IPS DF 6.9 (cell line): Measurements from ENCODE around the gene TRIM17.

ENCODE experiments used
- DNase-seq: peaks from one replicate; pipeline ENCODE4 v3.0.0-alpha.2; 2013; ENCODE audit warnings: low read depth, low spot score
- H3K27ac ChIP-seq: one replicate; pipeline ENCODE4 v1.5.1; 2013; ENCODE audit warnings: low read length, control low read depth
- H3K27me3 ChIP-seq: 2 replicates; pipeline ENCODE4 v1.6.1; 2013; ENCODE audit warnings: mild to moderate bottlenecking, low read length; ENCODE audit not compliant: control insufficient read depth, insufficient read depth
- H3K36me3 ChIP-seq: 2 replicates; pipeline ENCODE4 v1.6.1; 2013; ENCODE audit warnings: low read length; ENCODE audit not compliant: control insufficient read depth, insufficient read depth
- H3K4me1 ChIP-seq: 2 replicates; pipeline ENCODE4 v1.6.1; 2013; ENCODE audit warnings: low read length; ENCODE audit not compliant: control insufficient read depth, insufficient read depth
- H3K4me3 ChIP-seq: 2 replicates; pipeline ENCODE4 v1.5.1; 2013; ENCODE audit warnings: mild to moderate bottlenecking, low read length
- H3K9me3 ChIP-seq: 2 replicates; pipeline ENCODE4 v1.6.1; 2013; ENCODE audit warnings: low read length, inconsistent platforms; ENCODE audit not compliant: control insufficient read depth, insufficient read depth
- WGBS: extraction: QIAGEN DNeasy Blood & Tissue Kit; methylation state at CpG from one replicate; pipeline ENCODE4 v1.1.7; 2013; ENCODE audit warnings: mixed read lengths, missing lambda C conversion rate; ENCODE audit not compliant: insufficient read length, insufficient coverage; 5-methylcytosine and 5-hydroxymethylcytosine counted together

Gene TRIM17, protein sequence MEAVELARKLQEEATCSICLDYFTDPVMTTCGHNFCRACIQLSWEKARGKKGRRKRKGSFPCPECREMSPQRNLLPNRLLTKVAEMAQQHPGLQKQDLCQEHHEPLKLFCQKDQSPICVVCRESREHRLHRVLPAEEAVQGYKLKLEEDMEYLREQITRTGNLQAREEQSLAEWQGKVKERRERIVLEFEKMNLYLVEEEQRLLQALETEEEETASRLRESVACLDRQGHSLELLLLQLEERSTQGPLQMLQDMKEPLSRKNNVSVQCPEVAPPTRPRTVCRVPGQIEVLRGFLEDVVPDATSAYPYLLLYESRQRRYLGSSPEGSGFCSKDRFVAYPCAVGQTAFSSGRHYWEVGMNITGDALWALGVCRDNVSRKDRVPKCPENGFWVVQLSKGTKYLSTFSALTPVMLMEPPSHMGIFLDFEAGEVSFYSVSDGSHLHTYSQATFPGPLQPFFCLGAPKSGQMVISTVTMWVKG

DNA sequence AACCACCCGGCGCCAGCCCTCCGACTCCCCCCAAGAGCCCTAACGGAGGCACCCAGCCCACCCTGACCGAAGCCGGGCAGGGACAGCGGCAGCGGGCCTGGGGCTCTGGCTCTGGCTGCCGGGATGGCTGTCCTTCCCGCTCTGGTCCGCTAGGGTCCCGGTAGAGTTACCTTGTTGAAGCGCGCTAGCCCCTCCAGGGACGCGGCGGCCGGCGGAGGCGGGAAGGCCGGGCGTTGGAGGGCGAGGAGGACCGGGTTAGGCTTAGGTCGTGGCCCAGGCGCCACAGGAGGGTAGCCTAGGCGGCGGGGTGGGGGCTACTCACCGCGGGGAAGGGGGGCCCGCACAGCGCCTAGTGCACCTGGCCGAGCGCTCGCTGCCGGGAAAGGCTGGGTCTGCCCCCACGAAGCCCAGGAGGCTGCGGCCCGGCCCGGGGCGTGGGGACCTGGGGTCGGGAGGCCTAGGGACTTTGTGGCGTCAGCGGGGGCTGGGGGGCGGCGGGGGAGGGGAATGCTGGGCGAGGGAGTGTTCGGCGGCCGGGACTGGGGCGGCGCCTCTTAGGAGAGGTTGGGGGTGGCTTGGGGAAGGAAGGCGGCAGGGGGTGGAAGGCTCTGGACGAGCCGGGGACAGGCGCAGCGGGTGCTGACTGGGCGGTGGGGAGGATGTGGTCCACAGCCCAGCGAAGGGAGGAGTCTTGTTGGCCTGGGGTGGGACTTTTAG is at the start of gene TRIM17:
Gene TRIM17, minus strand, starts transcription at position 645 of the 717 bp plus-strand sequence. CDS start 1,789 bp downstream, outside the sequence.
- no peak within 1 kb of the TSS for H3K27ac ChIP-seq
- no CpG with 5 or more reads among the region's 59 CpGs for WGBS
- H3K36me3 ChIP-seq, result no peaks in the 10 kb centered on the region
- H3K27me3 ChIP-seq, result peaks cover 16% of the 10 kb centered on the region; the same call in 1 of the 2 replicates
- H3K4me3 ChIP-seq, result peak within 1 kb of the TSS; percentile 33; the same call in 1 of the 2 replicates
- no peaks in the 10 kb centered on the region for H3K9me3 ChIP-seq
- peak; percentile 43 for DNase-seq
- H3K4me1 ChIP-seq, result peaks cover 4% of the 10 kb centered on the region

DNA sequence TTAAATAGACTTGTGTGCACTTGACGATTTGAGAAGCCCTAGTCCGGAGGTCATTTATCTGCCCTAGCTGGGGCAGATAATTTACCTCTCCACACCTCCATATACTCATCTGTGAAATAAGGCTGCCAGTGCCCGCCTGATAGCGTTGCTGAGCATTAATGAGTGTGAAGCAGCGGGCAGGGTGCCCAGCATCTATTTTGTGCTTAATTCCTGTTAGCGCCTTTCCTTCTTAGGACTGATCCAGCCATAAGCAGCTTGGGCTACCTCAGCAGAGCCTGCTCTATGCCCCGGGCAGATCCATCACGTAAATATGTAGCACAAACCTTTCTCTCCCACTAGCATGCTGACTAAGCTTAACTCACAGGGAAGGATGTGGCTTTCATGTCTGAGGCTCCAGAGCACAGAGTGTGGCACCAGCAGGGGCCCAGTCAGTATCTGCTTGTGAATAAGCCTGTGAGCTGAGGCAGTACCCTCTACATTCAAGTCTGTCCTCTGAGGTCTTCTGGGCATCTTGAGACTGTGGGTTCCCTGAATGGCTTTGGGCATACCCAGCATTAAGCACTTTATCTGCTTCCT is 49.0 kb upstream of the TRIM17 start:
- no peak overlapping the region for H3K4me3 ChIP-seq
- no peak for DNase-seq
- no peaks in the 10 kb centered on the region for H3K36me3 ChIP-seq
- peaks cover 8% of the 10 kb centered on the region for H3K27me3 ChIP-seq
- no peak overlapping the region for H3K27ac ChIP-seq
- H3K4me1 ChIP-seq, result peaks cover 6% of the 10 kb centered on the region
- H3K9me3 ChIP-seq, result no peaks in the 10 kb centered on the region
- no CpG with 5 or more reads among the region's 8 CpGs for WGBS

DNA sequence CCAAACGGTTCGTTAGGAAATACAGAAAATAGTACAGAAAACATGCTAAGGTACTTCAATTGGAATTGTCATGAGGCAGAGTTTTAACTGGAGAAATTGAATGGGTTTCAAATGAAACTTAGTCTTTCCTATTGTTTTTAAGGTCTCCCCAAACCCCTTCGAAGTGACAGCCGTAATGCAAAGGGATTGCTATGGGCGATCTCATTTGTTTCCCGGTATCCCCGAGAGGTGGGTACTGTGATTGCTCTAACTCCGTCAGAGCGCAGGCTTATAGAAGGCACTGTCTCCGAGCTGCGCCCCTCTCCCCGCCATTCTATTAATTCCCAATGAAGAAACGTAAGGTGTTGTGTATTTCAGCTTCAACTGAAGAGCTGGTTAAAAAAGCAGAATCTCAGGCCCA is 48.5 kb upstream of the TRIM17 start:
- WGBS, result no CpG with 5 or more reads among the region's 13 CpGs
- Histone ChIP-seq H3K4me1 (peaks cover 5% of the 10 kb centered on the region; the same call in 1 of the 2 replicates), H3K27me3 (peaks cover 8% of the 10 kb centered on the region), H3K36me3 (no peaks in the 10 kb centered on the region), H3K4me3 (no peak overlapping the region), H3K9me3 (no peaks in the 10 kb centered on the region), H3K27ac (no peak overlapping the region)
- DNase-seq, result no peak

DNA sequence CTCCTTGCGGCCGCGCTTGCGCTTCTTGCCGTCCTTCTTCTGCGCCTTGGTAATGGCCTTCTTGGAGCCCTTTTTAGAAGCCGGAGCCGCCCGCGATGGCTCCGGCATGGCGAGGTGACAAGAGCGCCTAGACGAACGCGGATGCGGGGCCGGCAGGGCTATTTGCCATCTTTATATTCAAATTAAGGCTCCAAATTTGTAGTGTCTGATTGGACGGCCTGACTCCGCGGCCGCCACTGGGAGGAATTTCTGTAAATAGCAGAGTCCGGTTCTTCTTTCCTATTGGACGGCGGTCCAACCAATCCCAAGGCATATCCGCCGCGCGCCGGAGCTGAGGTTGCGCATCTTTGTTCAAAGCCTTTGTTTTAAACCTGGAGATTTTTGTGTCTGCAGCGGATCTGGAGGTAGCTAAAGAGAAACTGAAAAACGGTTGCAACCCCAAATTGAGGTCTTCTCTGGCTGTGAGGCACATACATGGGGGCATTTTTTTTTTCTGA is 47.9 kb upstream of the TRIM17 start:
- DNase-seq, result no peak
- H3K27ac ChIP-seq, result no peak overlapping the region
- no peaks in the 10 kb centered on the region for H3K9me3 ChIP-seq
- peaks cover 8% of the 10 kb centered on the region for H3K27me3 ChIP-seq
- peaks cover 5% of the 10 kb centered on the region; the same call in 1 of the 2 replicates for H3K4me1 ChIP-seq
- no peaks in the 10 kb centered on the region for H3K36me3 ChIP-seq
- H3K4me3 ChIP-seq, result no peak overlapping the region
- no CpG with 5 or more reads among the region's 33 CpGs for WGBS

DNA sequence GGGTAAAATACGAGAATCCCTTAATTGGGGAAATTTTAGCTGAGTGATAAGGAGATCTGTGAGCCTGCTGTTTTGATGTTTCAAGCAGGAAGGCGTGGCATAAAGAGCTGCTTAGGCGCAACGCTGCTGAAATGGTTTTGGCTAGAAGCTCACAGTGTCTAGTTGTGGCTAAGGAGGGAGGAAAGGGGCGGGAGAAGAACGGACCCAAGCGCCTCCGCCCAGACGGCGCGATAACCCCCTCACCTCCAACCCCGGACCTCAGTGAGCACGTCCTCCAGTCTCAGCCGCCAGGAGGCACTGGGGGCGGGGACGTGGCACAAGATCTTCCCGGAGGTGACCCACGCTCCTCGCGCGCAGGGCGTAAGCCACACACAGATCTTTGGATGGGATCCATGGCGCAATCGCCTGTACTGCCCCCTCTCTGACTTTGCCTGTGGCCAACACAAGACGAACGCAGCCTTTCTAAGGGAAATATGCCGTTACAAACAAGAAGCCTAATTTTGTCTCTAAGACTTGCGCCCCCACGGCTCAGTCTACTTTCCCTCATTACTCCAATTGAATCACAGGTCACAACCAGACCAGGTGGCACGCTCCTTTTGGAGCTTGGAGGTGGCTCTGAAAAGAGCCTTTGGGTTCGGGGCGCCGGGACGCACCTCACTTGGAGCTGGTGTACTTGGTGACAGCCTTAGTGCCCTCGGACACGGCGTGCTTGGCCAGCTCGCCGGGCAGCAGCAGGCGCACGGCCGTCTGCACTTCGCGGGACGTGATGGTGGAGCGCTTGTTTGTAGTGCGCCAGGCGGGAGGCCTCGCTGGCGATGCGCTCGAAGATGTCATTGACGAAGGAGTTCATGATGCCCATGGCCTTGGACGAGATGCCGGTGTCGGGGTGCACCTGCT is 47.1 kb upstream of the TRIM17 start:
- DNase-seq, result no peak
- peak overlapping the region; percentile 2; the same call in 1 of the 2 replicates for H3K4me3 ChIP-seq

DNA sequence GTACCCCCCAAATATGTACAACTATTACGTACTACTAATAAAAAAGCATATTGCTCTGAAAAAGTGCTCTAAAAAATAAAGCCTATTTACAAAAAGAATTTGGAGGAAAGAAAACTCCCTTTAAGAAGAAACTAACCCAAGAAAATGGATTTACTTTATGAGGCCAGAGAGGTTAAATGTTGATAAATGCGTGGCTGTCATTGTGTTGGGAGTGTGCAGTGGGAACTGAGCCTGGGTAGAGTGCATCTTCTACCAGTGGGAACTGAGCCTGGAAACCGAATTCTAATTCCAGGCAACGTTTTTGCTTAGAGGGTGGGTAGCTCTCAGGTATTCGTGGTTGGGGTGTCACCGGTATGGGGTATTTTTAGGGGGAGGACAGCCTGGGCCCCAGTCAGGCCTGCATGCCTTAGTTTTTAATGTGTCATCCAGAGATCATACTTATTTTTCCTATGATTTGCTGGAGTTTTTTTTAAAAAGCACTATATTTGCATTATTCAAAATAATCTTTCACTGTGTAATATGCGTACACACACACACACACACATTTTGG is 46.4 kb upstream of the TRIM17 start:
- Histone ChIP-seq H3K27ac (no peak overlapping the region), H3K4me3 (no peak overlapping the region), H3K27me3 (peaks cover 8% of the 10 kb centered on the region), H3K36me3 (no peaks in the 10 kb centered on the region), H3K9me3 (no peaks in the 10 kb centered on the region), H3K4me1 (peaks cover 4% of the 10 kb centered on the region; the same call in 1 of the 2 replicates)
- no peak for DNase-seq
- no CpG with 5 or more reads among the region's 7 CpGs for WGBS

More for the DNA sequence above, 47.1 kb upstream of the TRIM17 start:
- WGBS, result no CpG with 5 or more reads among the region's 56 CpGs
- Histone ChIP-seq H3K4me1 (peaks cover 4% of the 10 kb centered on the region; the same call in 1 of the 2 replicates), H3K27me3 (peaks cover 8% of the 10 kb centered on the region), H3K9me3 (no peaks in the 10 kb centered on the region), H3K36me3 (no peaks in the 10 kb centered on the region), H3K27ac (no peak overlapping the region)

DNA sequence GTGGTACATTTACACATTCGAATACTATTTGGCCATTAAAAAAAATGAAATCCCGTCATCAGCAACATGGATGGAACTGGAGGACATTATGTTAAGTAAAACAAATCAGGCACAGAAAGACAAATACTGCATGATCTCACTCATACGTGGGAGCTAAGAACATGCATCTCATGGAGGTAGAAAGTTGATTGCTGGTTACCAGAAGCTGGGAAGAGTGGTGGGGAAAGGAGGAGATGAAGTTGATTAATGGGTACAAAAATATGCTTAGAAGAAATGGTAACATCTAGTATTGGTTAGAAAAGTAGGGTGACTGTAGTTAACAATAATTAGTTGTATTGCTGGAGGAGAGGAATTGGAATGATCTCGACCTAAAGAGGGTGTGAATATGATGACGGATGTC is 45.9 kb upstream of the TRIM17 start:
- H3K36me3 ChIP-seq, result no peaks in the 10 kb centered on the region
- WGBS, result no CpG with 5 or more reads among the region's 5 CpGs
- H3K27ac ChIP-seq, result no peak overlapping the region
- DNase-seq, result no peak
- H3K9me3 ChIP-seq, result no peaks in the 10 kb centered on the region
- no peak overlapping the region for H3K4me3 ChIP-seq
- peaks cover 7% of the 10 kb centered on the region for H3K27me3 ChIP-seq
- H3K4me1 ChIP-seq, result peaks cover 4% of the 10 kb centered on the region; the same call in 1 of the 2 replicates

DNA sequence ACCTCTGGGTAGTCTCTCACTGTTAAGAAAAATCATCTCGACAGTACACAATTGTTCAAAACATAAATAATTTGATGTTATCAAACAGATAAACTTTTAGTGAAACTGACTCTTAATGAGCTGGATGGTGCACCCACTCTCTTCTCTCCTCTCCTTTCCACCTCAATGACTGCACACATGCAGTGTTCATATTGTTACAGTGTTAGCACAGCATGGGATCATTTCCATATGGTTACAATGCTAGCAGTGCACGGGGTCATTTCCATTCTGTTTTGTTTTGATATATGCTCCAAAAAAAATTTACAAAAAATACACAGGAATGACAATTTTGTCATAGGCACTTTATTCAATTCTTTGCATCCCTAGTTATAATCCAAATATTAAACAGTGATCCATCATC is 44.2 kb upstream of the TRIM17 start:
- no peak for DNase-seq
- no peak overlapping the region for H3K4me3 ChIP-seq
- peaks cover 4% of the 10 kb centered on the region; the same call in 1 of the 2 replicates for H3K4me1 ChIP-seq
- H3K27ac ChIP-seq, result no peak overlapping the region
- peaks cover 3% of the 10 kb centered on the region; the same call in 1 of the 2 replicates for H3K27me3 ChIP-seq
- H3K36me3 ChIP-seq, result no peaks in the 10 kb centered on the region
- H3K9me3 ChIP-seq, result no peaks in the 10 kb centered on the region
- no CpG with 5 or more reads among the region's 2 CpGs for WGBS
